ENCODE measurements around the gene ACTG2. TPM values are rescaled to one million over a fixed set of nuclear protein-coding genes. Genes with fewer than 3 reads are reported as not detected.

The ACTG2 gene
- total RNA-seq, 1 experiment from 2014 or later: not detected

DNA sequence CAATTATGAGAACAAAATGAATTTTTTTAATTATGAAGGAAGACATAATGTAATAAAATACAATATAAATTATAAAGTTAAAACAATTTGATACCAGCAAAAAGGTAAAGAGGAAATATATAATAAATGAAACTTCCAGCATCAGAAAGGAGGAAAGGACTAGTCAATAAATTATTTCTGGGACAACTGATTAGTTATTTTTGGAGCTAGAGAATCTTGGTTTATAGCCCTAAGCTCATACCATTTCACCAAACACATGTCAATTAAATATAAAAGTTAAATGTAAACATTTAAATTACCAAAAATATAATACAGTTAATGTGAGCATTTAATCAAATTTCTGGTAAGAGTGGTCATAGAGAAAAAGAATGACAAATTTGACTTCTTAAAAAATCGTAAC lies 12.1 kb downstream of the ACTG2 start:
- DNase-seq: no peak
- Histone ChIP-seq H3K9me3 (ENCODE audit: low read length) (no peaks in the 10 kb centered on the region), H3K27ac (ENCODE audit: low read length) (no peak overlapping the region), H3K36me3 (ENCODE audit: insufficient read depth, low read length) (no peaks in the 10 kb centered on the region), H3K4me1 (ENCODE audit: low read length) (no peaks in the 10 kb centered on the region), H3K4me3 (ENCODE audit: low read length) (no peak overlapping the region), H3K9ac (ENCODE audit: low read length) (no peak overlapping the region), H3K79me2 (ENCODE audit: low read length) (no peaks in the 10 kb centered on the region), H2AFZ (ENCODE audit: low read length) (no peak overlapping the region), H3K9me2 (replicated peaks; ENCODE audit: insufficient read depth, low read length) (no peaks in the 10 kb centered on the region), H3K27me3 (ENCODE audit: low read length) (no peaks in the 10 kb centered on the region), H4K20me1 (ENCODE audit: insufficient read depth, low read depth, low read length) (no peaks in the 10 kb centered on the region), H3K4me2 (ENCODE audit: low read depth, low read length, poor library complexity, severe bottlenecking) (no peak overlapping the region)

- H3K79me2 ChIP-seq (ENCODE audit: low read length): no peaks in the 10 kb centered on the region
- H3K9me2 ChIP-seq (replicated peaks; ENCODE audit: insufficient read depth, low read length): no peaks in the 10 kb centered on the region
- no peak overlapping the region for H2AFZ ChIP-seq (ENCODE audit: low read length)
- no peaks in the 10 kb centered on the region for H3K9me3 ChIP-seq (ENCODE audit: low read length)
- no peaks in the 10 kb centered on the region for H4K20me1 ChIP-seq (ENCODE audit: insufficient read depth, low read depth, low read length)
- H3K9ac ChIP-seq (ENCODE audit: low read length): no peak overlapping the region
- H3K4me1 ChIP-seq (ENCODE audit: low read length): no peaks in the 10 kb centered on the region
- H3K4me2 ChIP-seq (ENCODE audit: low read depth, low read length, poor library complexity, severe bottlenecking): no peak overlapping the region
- no peak overlapping the region for H3K27ac ChIP-seq (ENCODE audit: low read length)
- DNase-seq: no peak
- H3K36me3 ChIP-seq (ENCODE audit: insufficient read depth, low read length): no peaks in the 10 kb centered on the region
- H3K4me3 ChIP-seq (ENCODE audit: low read length): no peak overlapping the region
- H3K27me3 ChIP-seq (ENCODE audit: low read length): no peaks in the 10 kb centered on the region
Observed at GRCh38 chr2:73906847-73907505, 14.2 kb downstream of the ACTG2 start.

- Histone ChIP-seq H3K4me2 (ENCODE audit: low read depth, low read length, poor library complexity, severe bottlenecking) (no peak overlapping the region), H3K27me3 (ENCODE audit: low read length) (no peaks in the 10 kb centered on the region), H4K20me1 (ENCODE audit: insufficient read depth, low read depth, low read length) (no peaks in the 10 kb centered on the region), H3K9me2 (replicated peaks; ENCODE audit: insufficient read depth, low read length) (no peaks in the 10 kb centered on the region), H3K4me3 (ENCODE audit: low read length) (no peak overlapping the region), H3K36me3 (ENCODE audit: insufficient read depth, low read length) (no peaks in the 10 kb centered on the region), H3K9ac (ENCODE audit: low read length) (no peak overlapping the region), H3K79me2 (ENCODE audit: low read length) (no peaks in the 10 kb centered on the region), H3K27ac (ENCODE audit: low read length) (no peak overlapping the region), H2AFZ (ENCODE audit: low read length) (no peak overlapping the region), H3K9me3 (ENCODE audit: low read length) (no peaks in the 10 kb centered on the region), H3K4me1 (ENCODE audit: low read length) (no peaks in the 10 kb centered on the region)
- peak; percentile 85 for DNase-seq
Observed at GRCh38 chr2:73907840-73908452, 15.1 kb downstream of the ACTG2 start.

- Histone ChIP-seq H3K27me3 (ENCODE audit: low read length) (no peaks in the 10 kb centered on the region), H3K4me3 (ENCODE audit: low read length) (no peak overlapping the region), H3K36me3 (ENCODE audit: insufficient read depth, low read length) (no peaks in the 10 kb centered on the region), H4K20me1 (ENCODE audit: insufficient read depth, low read depth, low read length) (no peaks in the 10 kb centered on the region), H3K79me2 (ENCODE audit: low read length) (no peaks in the 10 kb centered on the region), H3K9me3 (ENCODE audit: low read length) (no peaks in the 10 kb centered on the region), H3K9ac (ENCODE audit: low read length) (no peak overlapping the region), H3K27ac (ENCODE audit: low read length) (no peak overlapping the region), H3K4me1 (ENCODE audit: low read length) (no peaks in the 10 kb centered on the region), H2AFZ (ENCODE audit: low read length) (no peak overlapping the region), H3K9me2 (replicated peaks; ENCODE audit: insufficient read depth, low read length) (no peaks in the 10 kb centered on the region), H3K4me2 (ENCODE audit: low read depth, low read length, poor library complexity, severe bottlenecking) (no peak overlapping the region)
- no peak for DNase-seq
Observed at GRCh38 chr2:73908689-73909652, 16.2 kb downstream of the ACTG2 start.

DNA sequence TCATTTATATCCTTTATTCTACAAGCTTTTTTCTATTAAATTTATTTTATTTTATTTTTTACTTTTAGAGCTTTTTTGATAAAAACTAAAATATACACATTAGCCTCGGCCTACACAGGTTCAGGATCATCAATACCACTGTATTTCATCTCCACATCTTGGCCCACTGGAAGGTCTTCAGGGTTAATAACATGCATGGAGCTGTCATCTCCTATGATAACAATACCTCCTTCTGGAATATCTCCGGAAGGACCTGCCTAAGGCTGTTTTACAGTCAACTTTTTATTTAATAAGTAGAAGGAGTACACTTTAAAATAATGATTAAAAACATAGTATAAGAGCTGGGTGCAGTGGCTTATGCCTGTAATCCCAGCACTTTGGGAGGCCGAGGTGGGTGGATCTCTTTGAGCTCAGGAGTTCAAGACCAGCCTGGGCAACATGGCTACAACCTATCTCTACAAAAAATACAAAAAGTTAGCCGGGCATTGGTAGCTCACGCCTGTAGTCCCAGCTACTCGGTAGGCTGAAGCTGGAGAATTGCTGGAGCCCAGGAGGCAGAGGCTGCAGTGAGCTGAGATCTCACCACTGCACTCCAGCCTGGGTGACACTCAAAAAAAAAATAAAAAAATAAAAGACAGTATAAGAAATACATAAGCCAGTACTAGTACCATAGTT lies 18.2 kb downstream of the ACTG2 start:
- H3K27ac ChIP-seq (ENCODE audit: low read length): no peak overlapping the region
- no peaks in the 10 kb centered on the region for H3K36me3 ChIP-seq (ENCODE audit: insufficient read depth, low read length)
- H3K79me2 ChIP-seq (ENCODE audit: low read length): no peaks in the 10 kb centered on the region
- H3K27me3 ChIP-seq (ENCODE audit: low read length): no peaks in the 10 kb centered on the region
- H4K20me1 ChIP-seq (ENCODE audit: insufficient read depth, low read depth, low read length): no peaks in the 10 kb centered on the region
- no peaks in the 10 kb centered on the region for H3K4me1 ChIP-seq (ENCODE audit: low read length)
- no peak overlapping the region for H3K9ac ChIP-seq (ENCODE audit: low read length)
- no peak overlapping the region for H3K4me3 ChIP-seq (ENCODE audit: low read length)
- H3K4me2 ChIP-seq (ENCODE audit: low read depth, low read length, poor library complexity, severe bottlenecking): no peak overlapping the region
- DNase-seq: no peak
- no peaks in the 10 kb centered on the region for H3K9me2 ChIP-seq (replicated peaks; ENCODE audit: insufficient read depth, low read length)
- H2AFZ ChIP-seq (ENCODE audit: low read length): no peak overlapping the region
- H3K9me3 ChIP-seq (ENCODE audit: low read length): no peaks in the 10 kb centered on the region

DNA sequence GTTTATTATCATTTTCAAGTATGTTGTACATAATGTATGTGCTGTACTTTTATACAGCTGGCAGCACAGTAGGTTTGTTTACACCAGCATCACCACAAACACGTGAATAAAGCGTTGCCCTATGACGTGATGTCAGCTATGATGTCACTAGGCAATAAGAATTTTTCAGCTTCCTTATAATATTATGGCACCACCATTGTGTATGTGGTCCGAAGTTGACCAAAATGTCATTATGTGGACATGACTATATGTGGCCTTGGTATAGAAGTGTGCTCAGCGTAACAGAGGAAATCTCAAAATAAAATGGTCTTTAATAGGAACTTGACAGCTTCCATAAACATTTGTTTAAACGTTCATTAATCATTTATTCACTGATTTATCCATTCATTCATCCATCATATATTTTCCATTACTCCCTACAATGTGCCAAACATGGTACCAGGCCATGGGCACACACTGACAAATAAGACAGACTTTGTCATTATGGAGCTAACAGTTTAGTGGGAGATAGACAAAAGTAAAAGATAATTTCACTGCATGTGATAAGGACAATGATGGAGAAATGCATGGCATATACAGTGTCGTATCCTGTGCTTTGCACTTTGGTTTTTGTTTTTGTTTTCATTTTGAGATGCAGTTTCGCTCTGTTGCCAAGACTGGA lies 18.9 kb downstream of the ACTG2 start:
- no peaks in the 10 kb centered on the region for H3K9me3 ChIP-seq (ENCODE audit: low read length)
- H3K9me2 ChIP-seq (replicated peaks; ENCODE audit: insufficient read depth, low read length): no peaks in the 10 kb centered on the region
- no peak overlapping the region for H2AFZ ChIP-seq (ENCODE audit: low read length)
- H3K4me2 ChIP-seq (ENCODE audit: low read depth, low read length, poor library complexity, severe bottlenecking): no peak overlapping the region
- H3K27me3 ChIP-seq (ENCODE audit: low read length): no peaks in the 10 kb centered on the region
- no peaks in the 10 kb centered on the region for H4K20me1 ChIP-seq (ENCODE audit: insufficient read depth, low read depth, low read length)
- no peaks in the 10 kb centered on the region for H3K36me3 ChIP-seq (ENCODE audit: insufficient read depth, low read length)
- H3K4me1 ChIP-seq (ENCODE audit: low read length): no peaks in the 10 kb centered on the region
- H3K4me3 ChIP-seq (ENCODE audit: low read length): no peak overlapping the region
- H3K9ac ChIP-seq (ENCODE audit: low read length): no peak overlapping the region
- H3K79me2 ChIP-seq (ENCODE audit: low read length): no peaks in the 10 kb centered on the region
- DNase-seq: no peak
- H3K27ac ChIP-seq (ENCODE audit: low read length): no peak overlapping the region

DNA sequence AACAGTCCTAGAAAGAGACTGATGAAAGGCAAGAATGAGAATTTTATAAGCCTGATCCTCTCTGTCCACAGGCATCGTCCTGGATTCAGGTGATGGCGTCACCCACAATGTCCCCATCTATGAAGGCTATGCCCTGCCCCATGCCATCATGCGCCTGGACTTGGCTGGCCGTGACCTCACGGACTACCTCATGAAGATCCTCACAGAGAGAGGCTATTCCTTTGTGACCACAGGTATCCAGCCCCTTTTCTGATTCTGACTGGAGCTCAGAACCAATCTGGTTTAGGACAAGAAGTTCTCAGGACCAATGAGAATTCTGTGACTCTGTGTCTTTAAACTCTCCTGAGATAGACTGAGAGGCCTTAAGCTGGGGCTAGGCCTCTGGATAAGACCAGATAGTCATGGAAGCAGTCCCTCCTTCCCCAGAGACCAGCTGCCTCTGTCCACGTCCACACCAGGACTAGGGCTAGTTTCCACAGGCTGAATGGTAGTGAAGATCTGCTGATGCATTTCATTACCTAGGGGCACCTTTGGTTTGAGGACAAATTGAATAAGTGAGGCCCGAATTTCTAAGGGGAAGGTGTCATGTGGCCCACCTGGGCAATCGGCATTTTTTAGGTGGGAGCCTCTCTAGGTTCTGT lies 20.7 kb downstream of the ACTG2 start:
- no peaks in the 10 kb centered on the region for H4K20me1 ChIP-seq (ENCODE audit: insufficient read depth, low read depth, low read length)
- H3K4me3 ChIP-seq (ENCODE audit: low read length): no peak overlapping the region
- no peak for DNase-seq
- no peak overlapping the region for H3K9ac ChIP-seq (ENCODE audit: low read length)
- no peaks in the 10 kb centered on the region for H3K36me3 ChIP-seq (ENCODE audit: insufficient read depth, low read length)
- no peaks in the 10 kb centered on the region for H3K79me2 ChIP-seq (ENCODE audit: low read length)
- H3K4me1 ChIP-seq (ENCODE audit: low read length): no peaks in the 10 kb centered on the region
- no peaks in the 10 kb centered on the region for H3K9me2 ChIP-seq (replicated peaks; ENCODE audit: insufficient read depth, low read length)
- no peak overlapping the region for H2AFZ ChIP-seq (ENCODE audit: low read length)
- H3K27me3 ChIP-seq (ENCODE audit: low read length): no peaks in the 10 kb centered on the region
- H3K27ac ChIP-seq (ENCODE audit: low read length): no peak overlapping the region
- H3K4me2 ChIP-seq (ENCODE audit: low read depth, low read length, poor library complexity, severe bottlenecking): no peak overlapping the region
- no peaks in the 10 kb centered on the region for H3K9me3 ChIP-seq (ENCODE audit: low read length)
